Cortex of kidney (tissue), 1 donor: ENCODE measurements around the gene LSS.

ENCODE experiments used
- DNase-seq: peaks from one replicate; lab custom pipeline; 2025; lab: John Stamatoyannopoulos, UW

The LSS gene

GRCh38 chr21:46168659-46169386 is 59.8 kb downstream of the LSS start:
- DNase-seq, result no peak

GRCh38 chr21:46168238-46168637 is 60.3 kb downstream of the LSS start:
- DNase-seq, result no peak

- DNase-seq, result no peak
These were observed 63.5 kb downstream of the LSS start for GRCh38 chr21:46165098-46165497.

GRCh38 chr21:46163380-46163779 is 65.2 kb downstream of the LSS start:
- DNase-seq, result no peak

- DNase-seq, result no peak
These were observed 66.7 kb downstream of the LSS start for GRCh38 chr21:46161633-46162592.

- no peak for DNase-seq
These were observed 67.5 kb downstream of the LSS start for GRCh38 chr21:46160907-46161632.

- no peak for DNase-seq
These were observed 68.0 kb downstream of the LSS start for GRCh38 chr21:46160657-46160906.

GRCh38 chr21:46159841-46160656 is 68.5 kb downstream of the LSS start:
- no peak for DNase-seq

- no peak for DNase-seq
These were observed 69.2 kb downstream of the LSS start for GRCh38 chr21:46159390-46159789.

GRCh38 chr21:46158666-46159300 is 69.8 kb downstream of the LSS start:
- DNase-seq, result no peak

GRCh38 chr21:46157987-46158451 is 70.6 kb downstream of the LSS start:
- DNase-seq, result no peak

GRCh38 chr21:46157396-46157986 is 71.1 kb downstream of the LSS start:
- DNase-seq, result no peak

- no peak for DNase-seq
These were observed 71.9 kb downstream of the LSS start for GRCh38 chr21:46156678-46157077.

GRCh38 chr21:46156378-46156645 is 72.3 kb downstream of the LSS start:
- DNase-seq, result no peak

GRCh38 chr21:46155514-46156377 is 72.8 kb downstream of the LSS start, which contains the start of gene FTCD:
Gene FTCD (minus strand): TSS chr21:46155579. CDS start chr21:46155523, 56 bp downstream.
- DNase-seq, result no peak

- no peak for DNase-seq
These were observed 73.5 kb downstream of the LSS start for GRCh38 chr21:46154955-46155513.

- DNase-seq, result no peak
These were observed 74.2 kb downstream of the LSS start for GRCh38 chr21:46154155-46154954.

- DNase-seq, result no peak
These were observed 75.1 kb downstream of the LSS start for GRCh38 chr21:46153247-46154154.
